ENCODE measurements around the gene TMEM51.

Gene TMEM51

DNA sequence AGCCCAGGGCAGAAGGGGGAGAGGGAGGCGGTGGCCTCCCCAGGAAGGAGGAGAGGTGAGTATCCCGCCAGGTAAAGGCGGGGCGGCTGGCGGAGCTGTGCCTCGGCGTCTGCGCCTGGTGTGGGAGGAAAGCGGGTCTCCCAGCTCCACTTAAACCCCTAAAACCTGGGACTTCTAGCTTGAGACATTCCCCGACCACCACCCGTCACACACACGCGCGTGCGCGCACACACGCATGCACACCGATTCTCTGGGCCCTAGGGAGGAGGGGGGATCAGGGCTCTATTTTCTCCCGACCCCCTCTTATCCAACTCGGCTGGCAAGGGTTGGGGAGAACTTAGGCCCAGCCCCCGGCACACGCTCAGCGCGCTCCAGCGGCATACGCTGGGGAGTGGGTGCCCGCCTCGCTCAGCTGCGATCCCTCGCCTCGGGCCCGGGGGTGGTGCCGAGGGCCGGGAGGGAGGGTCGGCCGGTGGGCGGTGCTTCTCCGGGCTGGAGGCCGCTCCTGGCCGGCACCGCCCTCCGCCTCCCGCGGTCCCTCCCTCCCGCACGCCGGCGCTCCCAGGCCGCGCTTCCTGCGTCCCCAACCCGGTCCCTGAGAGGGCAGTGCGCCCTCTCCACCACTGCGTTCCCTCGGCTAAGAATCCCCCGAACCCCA, at the start of gene TMEM51:
Gene TMEM51, plus strand, starts transcription at position 564 of the 658 bp plus-strand sequence. CDS start 61,341 bp downstream, outside the sequence.
- DNase-seq (ENCODE audit: low spot score) = no peak

DNA sequence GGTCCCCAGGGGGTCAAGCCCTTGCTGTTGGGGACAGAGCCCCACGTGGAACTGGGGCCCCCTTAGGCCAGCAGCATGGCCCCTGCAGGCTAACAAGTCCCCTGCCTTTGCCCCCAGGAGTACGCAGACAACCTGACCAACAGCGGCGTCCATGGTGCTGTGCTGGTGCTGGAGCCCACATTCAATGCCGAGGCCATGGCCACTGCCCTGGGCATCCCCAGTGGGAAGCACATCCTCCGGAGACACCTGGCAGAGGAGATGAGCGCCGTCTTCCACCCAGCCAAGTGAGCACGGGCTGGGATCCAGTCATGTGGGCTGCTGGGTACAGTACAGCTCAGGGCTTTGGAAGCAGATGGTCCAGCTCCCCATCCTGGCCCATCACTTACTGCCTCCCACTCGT, 49.6 kb upstream of the TMEM51 start:
- DNase-seq (ENCODE audit: low spot score) = no peak

GRCh38 chr1:15104768-15105167, 48.8 kb upstream of the TMEM51 start:
- DNase-seq (ENCODE audit: low spot score) = no peak

- no peak for DNase-seq (ENCODE audit: low spot score)
Observed at GRCh38 chr1:15106608-15107007, 46.9 kb upstream of the TMEM51 start.

DNA sequence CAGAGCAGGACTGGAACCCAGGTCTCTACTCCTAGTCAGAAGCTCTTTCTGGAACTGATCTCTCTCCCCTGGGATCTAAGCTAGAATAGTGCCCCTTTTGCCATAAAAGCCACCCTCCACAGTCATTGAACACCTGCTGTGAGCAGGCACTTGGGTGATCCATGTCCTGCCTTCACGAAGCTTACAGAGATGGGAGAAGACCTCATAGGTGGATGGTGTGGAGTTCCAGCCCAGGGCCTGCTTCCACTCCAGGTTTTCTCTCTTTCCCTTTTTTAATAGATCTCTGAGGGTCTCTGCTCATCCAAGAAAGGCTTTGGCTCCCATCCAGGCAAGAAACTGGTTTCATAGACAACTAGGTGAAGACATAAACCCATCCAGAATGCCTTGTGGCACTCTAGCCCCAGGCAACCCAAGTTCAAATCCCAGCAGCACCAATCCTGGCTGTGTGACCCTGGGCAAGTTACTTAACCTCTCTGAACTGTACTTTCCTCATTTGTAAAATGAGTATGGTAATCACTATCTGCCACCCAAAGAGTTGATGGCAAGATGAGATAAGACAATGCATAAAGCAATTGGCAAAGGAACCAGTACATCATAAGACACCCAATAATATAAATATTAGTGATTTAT, 46.4 kb upstream of the TMEM51 start:
- no peak for DNase-seq (ENCODE audit: low spot score)

GRCh38 chr1:15107911-15108310, 45.6 kb upstream of the TMEM51 start:
- DNase-seq (ENCODE audit: low spot score) = no peak

- no peak for DNase-seq (ENCODE audit: low spot score)
Observed at GRCh38 chr1:15110128-15110866, 43.2 kb upstream of the TMEM51 start.

- DNase-seq (ENCODE audit: low spot score) = no peak
Observed at GRCh38 chr1:15110867-15111230, 42.7 kb upstream of the TMEM51 start.

GRCh38 chr1:15113146-15113545, 40.4 kb upstream of the TMEM51 start:
- no peak for DNase-seq (ENCODE audit: low spot score)

GRCh38 chr1:15114884-15115283, 38.7 kb upstream of the TMEM51 start:
- DNase-seq (ENCODE audit: low spot score) = no peak

DNA sequence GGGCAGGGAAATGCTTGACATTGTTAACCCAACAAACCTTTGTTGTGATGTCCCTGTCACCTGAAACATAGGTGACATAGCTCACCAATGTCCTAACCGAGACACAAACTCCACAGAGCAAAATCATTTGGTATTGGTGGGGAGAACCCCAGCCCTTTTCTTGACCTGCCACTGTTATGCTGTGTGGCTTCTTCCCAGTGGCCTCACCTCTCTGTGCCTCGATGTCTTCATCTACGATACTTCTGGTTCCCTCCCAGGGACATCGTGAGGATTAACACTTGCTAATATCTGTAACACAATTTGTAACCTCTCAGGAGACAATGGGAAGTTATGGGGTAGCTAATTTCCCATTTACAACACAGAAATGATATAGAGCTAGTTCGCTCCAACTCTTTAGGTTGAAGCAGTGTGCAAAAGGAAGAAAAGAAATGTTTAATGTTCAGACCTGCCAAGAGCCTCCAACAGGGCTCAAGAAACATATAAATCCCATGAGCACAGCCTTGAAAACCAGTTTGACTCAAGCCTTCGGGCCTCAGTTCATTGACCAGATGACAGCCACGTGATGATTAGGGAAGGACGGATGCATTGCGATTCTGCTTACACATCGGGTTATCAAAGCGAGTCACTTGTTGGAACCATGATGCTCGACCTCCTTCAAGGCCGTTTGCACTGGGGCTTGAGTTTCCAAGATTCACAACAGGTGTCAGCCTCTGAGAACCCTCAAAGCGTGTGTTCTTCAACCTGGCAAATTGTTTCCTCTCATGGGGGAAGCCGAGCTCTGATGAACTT, 37.8 kb upstream of the TMEM51 start:
- DNase-seq (ENCODE audit: low spot score) = no peak

DNA sequence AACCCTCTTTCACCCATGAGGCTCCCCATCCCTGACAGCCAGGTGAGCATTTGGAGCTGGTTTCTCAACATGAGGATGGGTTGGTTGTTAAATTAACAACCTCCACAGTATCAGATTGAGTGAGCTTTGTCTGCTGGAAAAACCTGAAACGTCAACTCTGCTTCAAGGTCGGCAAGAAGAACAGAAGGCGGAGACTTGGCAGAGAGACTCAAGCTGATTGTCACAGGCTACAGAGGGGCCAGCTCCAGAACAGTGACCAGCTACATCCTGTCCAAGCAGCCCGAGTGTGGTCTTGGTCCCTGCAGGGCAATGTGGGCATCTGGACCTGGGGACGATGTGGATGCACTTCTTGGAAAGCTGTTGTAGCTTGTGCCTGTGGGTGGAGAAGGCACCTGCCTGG, 36.6 kb upstream of the TMEM51 start:
- no peak for DNase-seq (ENCODE audit: low spot score)

- DNase-seq (ENCODE audit: low spot score) = no peak
Observed at GRCh38 chr1:15117671-15118325, 35.7 kb upstream of the TMEM51 start.

GRCh38 chr1:15118579-15118978, 35.0 kb upstream of the TMEM51 start:
- DNase-seq (ENCODE audit: low spot score) = no peak

GRCh38 chr1:15120251-15120945, 33.1 kb upstream of the TMEM51 start:
- no peak for DNase-seq (ENCODE audit: low spot score)

GRCh38 chr1:15122331-15122730, 31.2 kb upstream of the TMEM51 start:
- DNase-seq (ENCODE audit: low spot score) = no peak

- no peak for DNase-seq (ENCODE audit: low spot score)
Observed at GRCh38 chr1:15123270-15123669, 30.3 kb upstream of the TMEM51 start.

DNA sequence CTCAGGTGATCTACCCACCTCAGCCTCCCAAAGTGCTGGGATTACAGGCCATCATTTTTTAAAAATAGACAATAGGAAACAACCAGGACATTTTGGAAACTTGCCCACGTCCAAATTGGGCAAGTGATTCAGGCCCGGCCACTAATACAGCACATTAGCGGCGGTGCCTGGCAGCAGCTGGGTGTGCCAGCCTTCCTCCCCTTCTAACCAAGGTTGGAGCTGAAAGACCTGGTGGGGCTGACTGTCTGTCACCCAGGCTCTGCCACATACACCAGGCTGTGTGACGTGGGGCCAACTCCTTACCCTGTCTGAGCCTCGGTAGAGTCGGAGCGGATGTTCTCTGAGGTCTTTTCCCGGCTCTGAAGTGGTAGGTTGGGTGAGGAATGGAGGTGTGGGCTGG, 29.6 kb upstream of the TMEM51 start:
- DNase-seq (ENCODE audit: low spot score) = no peak

DNA sequence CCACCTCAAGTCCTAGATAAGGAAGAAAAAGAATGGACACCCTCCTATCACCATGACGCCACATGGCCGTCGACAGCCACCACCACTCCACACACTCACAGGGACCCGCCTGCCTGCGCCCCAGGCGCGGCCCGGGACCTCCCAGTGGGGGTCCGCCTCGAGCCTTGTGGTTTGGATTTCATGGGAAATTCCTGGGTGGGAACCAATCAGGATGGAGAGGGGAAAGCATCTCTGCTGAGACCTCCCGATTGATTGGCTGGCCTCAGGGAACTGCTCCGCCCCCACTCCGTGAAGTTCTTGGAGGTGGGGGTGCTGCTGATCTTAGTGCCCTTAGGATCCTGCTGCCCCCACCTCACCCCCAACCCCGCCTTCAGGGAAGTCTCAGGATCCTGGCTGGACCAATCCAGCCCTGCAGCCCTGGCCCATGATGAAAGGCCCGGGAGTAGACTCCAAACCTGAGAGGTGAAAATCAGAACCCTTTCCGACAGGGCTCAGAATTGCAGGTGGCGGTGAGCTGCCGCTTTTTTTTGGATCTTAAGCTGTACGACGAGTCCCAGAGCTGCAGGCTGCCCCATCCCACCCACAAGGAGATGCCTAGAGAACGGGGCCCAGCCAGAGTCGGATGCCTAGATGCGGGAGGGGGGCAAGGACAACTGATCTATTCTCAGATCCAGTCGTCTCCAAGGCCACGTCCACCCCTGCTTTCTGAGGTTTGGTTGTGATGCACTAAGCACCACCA, 29.0 kb upstream of the TMEM51 start:
- no peak for DNase-seq (ENCODE audit: low spot score)

DNA sequence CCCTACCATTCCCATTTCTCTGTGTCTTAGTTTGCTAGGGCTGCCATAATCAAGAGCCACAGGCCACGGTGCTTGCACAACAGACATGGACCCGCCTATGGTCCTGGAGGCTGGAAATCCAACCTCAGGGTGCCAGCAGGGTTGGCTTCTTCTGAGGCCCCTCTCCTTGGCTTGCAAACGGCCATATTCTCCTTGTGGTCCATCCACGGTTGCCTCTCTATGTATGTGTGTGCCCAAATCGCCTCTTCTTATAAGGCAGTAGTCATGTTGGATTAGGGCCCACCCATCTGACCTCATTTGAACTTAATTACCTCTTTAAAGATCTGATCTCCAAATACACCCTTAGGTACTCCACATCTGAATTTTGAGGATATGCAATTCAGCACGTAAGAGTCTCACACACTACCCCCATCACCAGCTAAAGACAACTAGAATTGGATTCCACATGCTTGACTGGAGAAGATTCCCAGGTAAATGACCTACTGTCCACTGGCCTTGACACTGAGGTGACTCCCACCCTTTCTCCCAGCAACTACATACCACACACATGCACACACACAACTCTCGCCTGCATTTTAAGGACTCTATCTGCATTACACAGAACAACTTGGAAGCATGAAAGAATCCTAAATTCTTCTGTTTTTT, 28.3 kb upstream of the TMEM51 start:
- DNase-seq (ENCODE audit: low spot score) = no peak

Data from hematopoietic multipotent progenitor cell treated with erythropoietin and hydrocortisone succinate and interleukin-3 and kit ligand, for 17 days (in vitro differentiated cells).